Hematopoietic multipotent progenitor cell (in vitro differentiated cells): ENCODE measurements around the gene UPK3B. TPM values are rescaled to one million over a fixed set of nuclear protein-coding genes. Genes with fewer than 3 reads are reported as not detected.
A peak's percentile ranks its signal among the peaks of the same experiment; 100 is the strongest.
"Not testable (repeated sequence)": the region's sequence is repeated elsewhere in the genome, so short reads cannot be mapped to it uniquely, and the experiment has no call there.

Experiments
- DNase-seq, 3 donors: peaks; one replicate each; pipeline ENCODE4 v3.0.0-alpha.2; 2011 to 2015; ENCODE audit warnings: low read depth in 2 of 3, low spot score in 2 of 3
- total RNA-seq: library from RNA; depleted of rRNA; stranded (reverse); fragments of >200 nt; gene quantifications from one replicate; pipeline ENCODE4 v1.2.3, GENCODE V29; 2012

UPK3B gene
- total RNA-seq, 1 donor, result 1.1 TPM

- not testable (repeated sequence) for DNase-seq
Observed at GRCh38 chr7:76487969-76488368, 22.4 kb upstream of the UPK3B start.

GRCh38 chr7:76492139-76492538 lies 18.2 kb upstream of the UPK3B start:
- not testable (repeated sequence) for DNase-seq

- not testable (repeated sequence) for DNase-seq
Observed at GRCh38 chr7:76495717-76496116, 14.6 kb upstream of the UPK3B start.

GRCh38 chr7:76497918-76498582 lies 12.3 kb upstream of the UPK3B start:
- not testable (repeated sequence) for DNase-seq

GRCh38 chr7:76498583-76499200 lies 11.7 kb upstream of the UPK3B start:
- not testable (repeated sequence) for DNase-seq

- not testable (repeated sequence) for DNase-seq
Observed at GRCh38 chr7:76499201-76499923, 11.0 kb upstream of the UPK3B start.

GRCh38 chr7:76499924-76500241 lies 10.5 kb upstream of the UPK3B start:
- not testable (repeated sequence) for DNase-seq

- not testable (repeated sequence) for DNase-seq
Observed at GRCh38 chr7:76502224-76502623, 8.1 kb upstream of the UPK3B start.

- not testable (repeated sequence) for DNase-seq
Observed at GRCh38 chr7:76502836-76503235, 7.5 kb upstream of the UPK3B start.

- not testable (repeated sequence) for DNase-seq
Observed at GRCh38 chr7:76503244-76503643, 7.1 kb upstream of the UPK3B start.

GRCh38 chr7:76504351-76505167 lies 5.8 kb upstream of the UPK3B start:
- not testable (repeated sequence) for DNase-seq

- no peak for DNase-seq
Observed at GRCh38 chr7:76505168-76506080, 4.9 kb upstream of the UPK3B start.

GRCh38 chr7:76506081-76506440 lies 4.3 kb upstream of the UPK3B start:
- DNase-seq, result no peak

- not testable (repeated sequence) for DNase-seq
Observed at GRCh38 chr7:76506643-76507042, 3.7 kb upstream of the UPK3B start.

GRCh38 chr7:76507723-76508406 lies 2.5 kb upstream of the UPK3B start:
- DNase-seq, result peak in 1 of 3 donors; percentile 21

- not testable (repeated sequence) for DNase-seq
Observed at GRCh38 chr7:76511200-76511910, 1.0 kb downstream of the UPK3B start.

- not testable (repeated sequence) for DNase-seq
Observed at GRCh38 chr7:76511911-76512885, 1.8 kb downstream of the UPK3B start.
